Mesothelial cell of epicardium (in vitro differentiated cells): ENCODE data around the gene PLA2G6. TPM values are rescaled to one million over a fixed set of nuclear protein-coding genes. Genes with fewer than 3 reads are reported as not detected.

Experiments
- DNase-seq, 2 experiments: peaks; one replicate each; pipeline ENCODE4 v3.0.0; 2021; ENCODE audit warnings: low spot score in 2 of 2; ENCODE audit not compliant: unreplicated experiment in 2 of 2
- H3K27ac Mint-ChIP-seq: 2 replicates; pipeline ENCODE4 v1.8.0; 2021; ENCODE audit warnings: mixed read lengths
- H3K27me3 Mint-ChIP-seq: 2 replicates; pipeline ENCODE4 v1.8.0; 2021; ENCODE audit warnings: low read depth, mixed read lengths
- H3K36me3 Mint-ChIP-seq: 2 replicates; pipeline ENCODE4 v1.8.0; 2021; ENCODE audit warnings: mixed read lengths
- H3K4me1 Mint-ChIP-seq: 2 replicates; pipeline ENCODE4 v1.8.0; 2021; ENCODE audit warnings: mixed read lengths
- H3K4me3 Mint-ChIP-seq: 2 replicates; pipeline ENCODE4 v1.8.0; 2021; ENCODE audit warnings: mild to moderate bottlenecking, moderate library complexity, mixed read lengths
- H3K9me3 Mint-ChIP-seq: 2 replicates; pipeline ENCODE4 v1.8.0; 2021; ENCODE audit warnings: mixed read lengths
- CTCF ChIP-seq: fragments of 200-600 bp; sonication (generic); IDR thresholded peaks from one replicate; pipeline ENCODE4 v1.5.0; 2021; ENCODE audit warnings: antibody characterized with exemption; ENCODE audit not compliant: unreplicated experiment
- total RNA-seq: library from RNA; stranded (reverse); gene quantifications from 3 replicates; pipeline ENCODE4 v1.2.1, GENCODE V29; 2021

PLA2G6 gene
- total RNA-seq, 1 donor from 2014 or later = 88.2 TPM

GRCh38 chr22:38203855-38204514, 22.4 kb upstream of the PLA2G6 start:
- Mint-ChIP-seq H3K4me3 (peak overlapping the region; percentile 82), H3K27me3 (no peaks in the 10 kb centered on the region), H3K36me3 (no peaks in the 10 kb centered on the region), H3K9me3 (no peaks in the 10 kb centered on the region), H3K4me1 (peaks cover 1% of the 10 kb centered on the region), H3K27ac (no peak overlapping the region)
- DNase-seq = no peak
- no peak for TF ChIP-seq CTCF

GRCh38 chr22:38203090-38203810, 21.6 kb upstream of the PLA2G6 start:
- H3K27ac Mint-ChIP-seq = peak overlapping the region; percentile 83

GRCh38 chr22:38202437-38203089, 20.9 kb upstream of the PLA2G6 start:
- Mint-ChIP-seq H3K27me3 (no peaks in the 10 kb centered on the region), H3K4me1 (peaks cover 1% of the 10 kb centered on the region), H3K4me3 (peak overlapping the region; percentile 82), H3K27ac (peak overlapping the region; percentile 83), H3K36me3 (no peaks in the 10 kb centered on the region), H3K9me3 (no peaks in the 10 kb centered on the region)
- peak; percentile 69 to 79 for DNase-seq
- no peak for TF ChIP-seq CTCF

More at GRCh38 chr22:38203090-38203810, 21.6 kb upstream of the PLA2G6 start:
- Mint-ChIP-seq H3K4me1 (peaks cover 1% of the 10 kb centered on the region), H3K9me3 (no peaks in the 10 kb centered on the region), H3K27me3 (no peaks in the 10 kb centered on the region), H3K36me3 (no peaks in the 10 kb centered on the region), H3K4me3 (peak overlapping the region; percentile 82)
- DNase-seq = peak in 1 of 2 experiments; percentile 55
- no peak for TF ChIP-seq CTCF

GRCh38 chr22:38201711-38202436, 20.2 kb upstream of the PLA2G6 start, which contains the start of gene MAFF:
TSS of gene MAFF (plus strand) at chr22:38201994. CDS start at chr22:38213854, 11,860 bp downstream.
- no peaks in the 10 kb centered on the region for H3K27me3 Mint-ChIP-seq
- DNase-seq = peak; percentile 89 to 95
- no peak for TF ChIP-seq CTCF
- peak within 1 kb of the TSS; percentile 86 for H3K4me3 Mint-ChIP-seq
- H3K4me1 Mint-ChIP-seq = peaks cover 1% of the 10 kb centered on the region
- no peaks in the 10 kb centered on the region for H3K9me3 Mint-ChIP-seq
- no peaks in the 10 kb centered on the region for H3K36me3 Mint-ChIP-seq
- H3K27ac Mint-ChIP-seq = peak within 1 kb of the TSS; percentile 97

GRCh38 chr22:38201371-38201710, 19.7 kb upstream of the PLA2G6 start:
- no peaks in the 10 kb centered on the region for H3K27me3 Mint-ChIP-seq
- H3K36me3 Mint-ChIP-seq = no peaks in the 10 kb centered on the region
- peaks cover 1% of the 10 kb centered on the region for H3K4me1 Mint-ChIP-seq
- no peak for TF ChIP-seq CTCF
- no peaks in the 10 kb centered on the region for H3K9me3 Mint-ChIP-seq
- H3K27ac Mint-ChIP-seq = peak overlapping the region; percentile 97
- DNase-seq = no peak
- peak overlapping the region; percentile 86 for H3K4me3 Mint-ChIP-seq
